ENCODE results near the gene LRBA.

Gene LRBA

GRCh38 chr4:150345207-150345744 lies 669.8 kb downstream of the LRBA start:
- no peak for DNase-seq

- DNase-seq, result no peak
Measured at GRCh38 chr4:150343796-150344195, 671.3 kb downstream of the LRBA start.

- no peak for DNase-seq
Measured at GRCh38 chr4:150342945-150343344, 672.1 kb downstream of the LRBA start.

GRCh38 chr4:150337734-150338133 lies 677.4 kb downstream of the LRBA start:
- no peak for DNase-seq

- no peak for DNase-seq
Measured at GRCh38 chr4:150336676-150337412, 678.2 kb downstream of the LRBA start.

- DNase-seq, result no peak
Measured at GRCh38 chr4:150332961-150333360, 682.1 kb downstream of the LRBA start.

GRCh38 chr4:150332086-150332485 lies 683.0 kb downstream of the LRBA start:
- no peak for DNase-seq

- DNase-seq, result no peak
Measured at GRCh38 chr4:150329373-150329772, 685.7 kb downstream of the LRBA start.

GRCh38 chr4:150328496-150328895 lies 686.6 kb downstream of the LRBA start:
- no peak for DNase-seq

- DNase-seq, result no peak
Measured at GRCh38 chr4:150327262-150327780, 687.8 kb downstream of the LRBA start.

GRCh38 chr4:150325872-150326271 lies 689.2 kb downstream of the LRBA start:
- DNase-seq, result no peak

- DNase-seq, result no peak
Measured at GRCh38 chr4:150323406-150324325, 691.4 kb downstream of the LRBA start.

- no peak for DNase-seq
Measured at GRCh38 chr4:150322646-150323045, 692.4 kb downstream of the LRBA start.

GRCh38 chr4:150321113-150321512 lies 694.0 kb downstream of the LRBA start:
- no peak for DNase-seq

GRCh38 chr4:150318971-150319370 lies 696.1 kb downstream of the LRBA start:
- DNase-seq, result no peak

- no peak for DNase-seq
Measured at GRCh38 chr4:150318527-150318926, 696.6 kb downstream of the LRBA start.

GRCh38 chr4:150316332-150317205 lies 698.5 kb downstream of the LRBA start:
- no peak for DNase-seq

GRCh38 chr4:150315691-150316090 lies 699.4 kb downstream of the LRBA start:
- no peak for DNase-seq

- no peak for DNase-seq
Measured at GRCh38 chr4:150315175-150315574, 699.9 kb downstream of the LRBA start.

GRCh38 chr4:150314031-150314430 lies 701.1 kb downstream of the LRBA start:
- DNase-seq, result no peak

- no peak for DNase-seq
Measured at GRCh38 chr4:150310159-150310895, 704.8 kb downstream of the LRBA start.
